Smooth muscle cell of trachea (primary cell): Measurements from ENCODE around the gene CYTH3. TPM values are rescaled to one million over a fixed set of nuclear protein-coding genes. Genes with fewer than 3 reads are reported as not detected.

ENCODE experiments used
- total RNA-seq: library from RNA; depleted of rRNA; stranded (reverse); fragments of >200 nt; gene quantifications from 2 replicates; pipeline ENCODE4 v1.2.1, GENCODE V29; 2014

CYTH3 gene
- total RNA-seq, result 37.4 and 40.7 TPM in 2 replicates

GRCh38 chr7:6272481-6273323 is at the start of gene CYTH3:
CYTH3 (minus strand) TSS chr7:6272624; CDS start chr7:6272507, 117 bp downstream.

Other genes starting within 250 kb of the CYTH3 start
- gene ANKRD61, start 241.2 kb downstream of the CYTH3 start, total RNA-seq, result not detected in 2 replicates
- 85.2 and 135 TPM in 2 replicates for gene EIF2AK1, start 213.4 kb downstream of the CYTH3 start, total RNA-seq
- 3.5 and 3.9 TPM in 2 replicates for gene USP42, start 167.7 kb downstream of the CYTH3 start, total RNA-seq
- 20.9 and 25.3 TPM in 2 replicates for gene FAM220A, start 76.3 kb upstream of the CYTH3 start, total RNA-seq
- gene RAC1, start 101.9 kb upstream of the CYTH3 start, total RNA-seq, result 59.0 and 73.7 TPM in 2 replicates
- 15.6 and 16.5 TPM in 2 replicates for gene DAGLB, start 175.3 kb upstream of the CYTH3 start, total RNA-seq
- 198 and 213 TPM in 2 replicates for gene KDELR2, start 211.5 kb upstream of the CYTH3 start, total RNA-seq